Small intestine (tissue), 7 donors: ENCODE data around the gene SPNS1. TPM values are rescaled to one million over a fixed set of nuclear protein-coding genes. Genes with fewer than 3 reads are reported as not detected.

Source experiments
- DNase-seq, 2 donors: peaks; one replicate each; pipeline versions ENCODE4 v3.0.0 to v3.0.0-alpha.2; 2013
- FAIRE-seq: peaks from 2 replicates; lab custom pipeline; 2012; peaks lifted over from hg19 to GRCh38; lab: Jason Lieb, UNC
- H3K27ac ChIP-seq, 3 donors: one replicate each; pipeline ENCODE4 v1.5.1; 2013; ENCODE audit warnings: low read length in 2 of 3, mild to moderate bottlenecking in 2 of 3, control low read depth in 1 of 3, inconsistent platforms in 1 of 3, low read depth in 1 of 3, moderate library complexity in 1 of 3
- H3K27me3 ChIP-seq, 3 donors: one replicate each; pipeline ENCODE4 v1.6.1; 2013; ENCODE audit warnings: low read length in 3 of 3, inconsistent platforms in 1 of 3; ENCODE audit not compliant: control insufficient read depth in 3 of 3, insufficient read depth in 3 of 3
- H3K36me3 ChIP-seq, 3 donors: one replicate each; pipeline ENCODE4 v1.6.1; 2013; ENCODE audit warnings: low read length in 3 of 3, inconsistent platforms in 1 of 3, low read depth in 1 of 3, mild to moderate bottlenecking in 1 of 3, moderate library complexity in 1 of 3; ENCODE audit not compliant: control insufficient read depth in 3 of 3, insufficient read depth in 2 of 3
- H3K4me1 ChIP-seq, 3 donors: one replicate each; pipeline ENCODE4 v1.6.1; 2013; ENCODE audit warnings: low read length in 2 of 3, inconsistent platforms in 1 of 3, low read depth in 1 of 3, mild to moderate bottlenecking in 1 of 3, moderate library complexity in 1 of 3; ENCODE audit not compliant: control insufficient read depth in 3 of 3, insufficient read depth in 2 of 3
- H3K4me3 ChIP-seq, 3 donors: one replicate each; pipeline ENCODE4 v1.5.1; 2013; ENCODE audit warnings: low read length in 3 of 3, control low read depth in 1 of 3, inconsistent platforms in 1 of 3, low read depth in 1 of 3, mild to moderate bottlenecking in 1 of 3, moderate library complexity in 1 of 3
- H3K9me3 ChIP-seq, 2 donors: one replicate each; pipeline ENCODE4 v1.6.1; 2013; ENCODE audit warnings: low read depth in 1 of 2, low read length in 1 of 2; ENCODE audit not compliant: control insufficient read depth in 2 of 2, insufficient read depth in 1 of 2
- whole genome bisulfite sequencing, 3 donors: extraction: QIAGEN DNeasy Blood & Tissue Kit; methylation state at CpG; one replicate each; pipeline ENCODE4 v1.1.7; 2013; 5-methylcytosine and 5-hydroxymethylcytosine counted together
- polyA plus RNA-seq, 4 donors: library from polyadenylated mRNA; stranded (reverse) in 3 of 4; unstranded in 1 of 4; fragments of 200-250 nt in 3 of 4; fragments of 120-200 nt in 1 of 4; gene quantifications; one replicate each; pipeline versions ENCODE4 v1.2.1 to v1.2.3, GENCODE V29; 2013
- donor health status: healthy with polysubstance abuse.
- donor health status: control.
- donor health status: control.
- donor health status: Bipolar disorder and iron deficiency.
- donor health status: healthy.

SPNS1 gene
- polyA plus RNA-seq, 4 donors = 41.7 to 68.8 (median 59.1) TPM

GRCh38 chr16:29030086-29030840, 55.7 kb downstream of the SPNS1 start:
- DNase-seq = no peak

More at GRCh38 chr16:29030086-29030840, 55.7 kb downstream of the SPNS1 start:
- Histone ChIP-seq H3K9me3 (no peaks in the 10 kb centered on the region), H3K4me1 (no peaks in the 10 kb centered on the region), H3K36me3 (no peaks in the 10 kb centered on the region), H3K27ac (no peak overlapping the region), H3K27me3 (no peaks in the 10 kb centered on the region), H3K4me3 (no peak overlapping the region)
- FAIRE-seq = no peak
- WGBS, 3 donors = 65 to 72% (median 72%) methylated on average over 8 of the region's 8 CpGs

Other genes with a start within 250 kb of the SPNS1 start
- 1 to 10 TPM in 1 of 4 donors, under 1 TPM in 1, not detected in 2; 0.10 to 3.6 TPM for gene NPIPB9, start 223.0 kb upstream of the SPNS1 start, polyA plus RNA-seq
- 100 to 1,000 TPM in 1 of 4 donors, 10 to 100 TPM in 3; 51.9 to 114 (median 65.1) TPM for gene ATXN2L, start 151.8 kb upstream of the SPNS1 start, polyA plus RNA-seq
- 100 to 1,000 TPM; 145 to 293 (median 212) TPM for gene TUFM, start 128.4 kb upstream of the SPNS1 start, polyA plus RNA-seq
- 10 to 100 TPM; 26.2 to 76.0 (median 42.5) TPM for gene SH2B1, start 110.9 kb upstream of the SPNS1 start, polyA plus RNA-seq
- 1 to 10 TPM in 3 of 4 donors, under 1 TPM in 1; 0.90 to 4.2 (median 3.0) TPM for gene ATP2A1, start 96.3 kb upstream of the SPNS1 start, polyA plus RNA-seq
- gene RABEP2, start 49.5 kb upstream of the SPNS1 start, polyA plus RNA-seq = 10 to 100 TPM; 26.5 to 55.7 (median 29.8) TPM
- 1 to 10 TPM in 2 of 4 donors, under 1 TPM in 1, not detected in 1; 0.81 to 2.4 (median 1.1) TPM for gene CD19, start 42.8 kb upstream of the SPNS1 start, polyA plus RNA-seq
- gene NFATC2IP, start 23.8 kb upstream of the SPNS1 start, polyA plus RNA-seq = 10 to 100 TPM; 16.5 to 53.0 (median 22.5) TPM
- gene LAT, start 10.3 kb downstream of the SPNS1 start, polyA plus RNA-seq = 10 to 100 TPM in 3 of 4 donors, 1 to 10 TPM in 1; 7.5 to 19.2 (median 12.1) TPM